Naive thymus-derived CD8-positive, alpha-beta T cell (primary cell): ENCODE measurements around the gene TMEM131. TPM values are rescaled to one million over a fixed set of nuclear protein-coding genes. Genes with fewer than 3 reads are reported as not detected.
A peak's percentile ranks its signal among the peaks of the same experiment; 100 is the strongest.

ENCODE experiments used
- ATAC-seq, 2 donors: fragments of 150-1000 bp; cut with Tn5 transposase in 1 of 2; sonication (Bioruptor Pico), chemical (Tn5 transposase) in 1 of 2; 1 replicate in 1 of 2; 2 replicates in 1 of 2; pipeline ENCODE4 v1.10.0; 2021; ENCODE audit warnings: mild to moderate bottlenecking in 2 of 2, moderate library complexity in 2 of 2
- POLR2A ChIA-PET: fragments of 350-600 bp; sonication (Branson Sonifier 250); formaldehyde crosslinking; loops from one replicate; lab custom pipeline; 2021; ENCODE audit warnings: antibody characterized with exemption; lab: Charles Lee
- DNase-seq, 10 donors: peaks; one replicate each; pipeline versions ENCODE4 v3.0.0 to v3.0.0-alpha.2; 2020 to 2022
- H3K27ac Mint-ChIP-seq, 10 donors: one replicate each; pipeline ENCODE4 v1.8.0; 2020 to 2022; ENCODE audit warnings: mild to moderate bottlenecking in 10 of 10, mixed read lengths in 10 of 10, moderate library complexity in 4 of 10, inconsistent platforms in 1 of 10
- H3K27me3 Mint-ChIP-seq, 5 donors: one replicate each; pipeline ENCODE4 v1.8.0; 2021 to 2022; ENCODE audit warnings: mixed read lengths in 5 of 5
- H3K36me3 Mint-ChIP-seq, 3 donors: one replicate each; pipeline ENCODE4 v1.8.0; 2020 to 2022; ENCODE audit warnings: mixed read lengths in 3 of 3, mild to moderate bottlenecking in 2 of 3, inconsistent platforms in 1 of 3
- H3K4me1 Mint-ChIP-seq, 4 donors: one replicate each; pipeline ENCODE4 v1.8.0; 2021 to 2022; ENCODE audit warnings: mixed read lengths in 4 of 4
- H3K4me3 Mint-ChIP-seq, 10 donors: one replicate each; pipeline ENCODE4 v1.8.0; 2020 to 2022; ENCODE audit warnings: mild to moderate bottlenecking in 10 of 10, mixed read lengths in 10 of 10, moderate library complexity in 6 of 10, inconsistent platforms in 1 of 10
- H3K9me3 Mint-ChIP-seq, 9 donors: one replicate each; pipeline ENCODE4 v1.8.0; 2020 to 2022; ENCODE audit warnings: mixed read lengths in 9 of 9, mild to moderate bottlenecking in 3 of 9, inconsistent platforms in 1 of 9, moderate library complexity in 1 of 9
- polyA plus RNA-seq, 3 donors: library from polyadenylated mRNA; unstranded; fragments of 300-500 nt; fragmentation: Illumina TruSeq; gene quantifications; one replicate each; pipeline ENCODE4 v1.2.3, GENCODE V29; 2021
- total RNA-seq, 8 experiments: library from RNA in 2 of 8; stranded (reverse) in 2 of 8; gene quantifications; one replicate each; pipeline ENCODE4 v1.2.3 and lab custom pipeline; 2021 to 2026

Gene TMEM131
- total and polyA plus RNA-seq, 5 experiments from 2014 or later, result 11.4 to 61.4 (median 18.1) TPM

- no peaks in the 10 kb centered on the region for H3K27me3 Mint-ChIP-seq
- POLR2A ChIA-PET, result interaction anchor here (1.2 kb wide), 1 partner anchor 34 kb away, joined by 5 read pairs; no protein-coding TSS in a partner anchor
- H3K36me3 Mint-ChIP-seq, result peaks cover 4 to 38% (median 7%) of the 10 kb centered on the region in 3 donors
- H3K27ac Mint-ChIP-seq, result peak overlapping the region in 3 of 10 donors; percentile 24 to 31 (median 26)
- H3K9me3 Mint-ChIP-seq, result no peaks in the 10 kb centered on the region
- ATAC-seq, result no peak
- H3K4me1 Mint-ChIP-seq, result peaks cover 9 to 20% (median 13%) of the 10 kb centered on the region in 4 donors
- no peak overlapping the region for H3K4me3 Mint-ChIP-seq
- no peak for DNase-seq
Measured at GRCh38 chr2:97752342-97753334, 243.1 kb downstream of the TMEM131 start.

GRCh38 chr2:97751752-97752151, 244.0 kb downstream of the TMEM131 start:
- no peak overlapping the region for H3K4me3 Mint-ChIP-seq
- DNase-seq, result no peak
- POLR2A ChIA-PET, result no interaction called here
- H3K27ac Mint-ChIP-seq, result peak overlapping the region in 2 of 10 donors; percentile 33 to 54
- ATAC-seq, result no peak
- no peaks in the 10 kb centered on the region for H3K27me3 Mint-ChIP-seq
- H3K9me3 Mint-ChIP-seq, result no peaks in the 10 kb centered on the region
- H3K36me3 Mint-ChIP-seq, result peaks cover under 1 to 29% (median 4%) of the 10 kb centered on the region in 3 donors
- H3K4me1 Mint-ChIP-seq, result peaks cover 15 to 28% (median 20%) of the 10 kb centered on the region in 4 donors

- peaks cover 22 to 41% (median 37%) of the 10 kb centered on the region in 4 donors for H3K4me1 Mint-ChIP-seq
- H3K36me3 Mint-ChIP-seq, result peaks cover 0 to 16% (median 0%) of the 10 kb centered on the region in 3 donors
- H3K4me3 Mint-ChIP-seq, result no peak overlapping the region
- H3K27me3 Mint-ChIP-seq, result no peaks in the 10 kb centered on the region
- ATAC-seq, result no peak
- H3K27ac Mint-ChIP-seq, result no peak overlapping the region
- POLR2A ChIA-PET, result interaction anchor here (0.8 to 1.4 kb wide), 4 partner anchors 9 to 31 kb away, joined by 3 to 9 read pairs (median 3); no protein-coding TSS in a partner anchor
- no peak for DNase-seq
- H3K9me3 Mint-ChIP-seq, result no peaks in the 10 kb centered on the region
Measured at GRCh38 chr2:97750017-97750416, 245.7 kb downstream of the TMEM131 start.

GRCh38 chr2:97749581-97749980, 246.2 kb downstream of the TMEM131 start:
- no peaks in the 10 kb centered on the region for H3K9me3 Mint-ChIP-seq
- no peak for ATAC-seq
- H3K4me1 Mint-ChIP-seq, result peaks cover 22 to 40% (median 38%) of the 10 kb centered on the region in 4 donors
- H3K4me3 Mint-ChIP-seq, result no peak overlapping the region
- H3K36me3 Mint-ChIP-seq, result peaks cover 0 to 15% (median 0%) of the 10 kb centered on the region in 3 donors
- POLR2A ChIA-PET, result interaction anchor here (0.8 to 1.4 kb wide), 5 partner anchors 9 to 50 kb away, joined by 3 to 9 read pairs (median 3); no protein-coding TSS in a partner anchor
- H3K27me3 Mint-ChIP-seq, result no peaks in the 10 kb centered on the region
- peak overlapping the region in 1 of 10 donors; percentile 87 for H3K27ac Mint-ChIP-seq
- DNase-seq, result no peak

GRCh38 chr2:97747716-97748115, 248.0 kb downstream of the TMEM131 start:
- Mint-ChIP-seq H3K4me3 (peak overlapping the region in 1 of 10 donors; percentile 22), H3K9me3 (no peaks in the 10 kb centered on the region), H3K4me1 (peaks cover 31 to 56% (median 55%) of the 10 kb centered on the region in 4 donors), H3K36me3 (peaks cover 0 to 7% (median 0%) of the 10 kb centered on the region in 3 donors), H3K27me3 (no peaks in the 10 kb centered on the region), H3K27ac (peak overlapping the region in 7 of 10 donors; percentile 9 to 80 (median 55))
- ATAC-seq (no peak), DNase-seq (no peak)
- POLR2A ChIA-PET, result interaction anchor here (0.7 to 1.7 kb wide), 3 partner anchors 14 to 157 kb away, joined by 3 to 9 read pairs (median 3); partner anchors contain the start of gene ZAP70

- ATAC-seq (no peak), DNase-seq (no peak)
- Mint-ChIP-seq H3K36me3 (peaks cover 0 to 5% (median 0%) of the 10 kb centered on the region in 3 donors), H3K27ac (peak overlapping the region in 9 of 10 donors; percentile 6 to 80 (median 55)), H3K4me3 (peak overlapping the region in 1 of 10 donors; percentile 22), H3K4me1 (peaks cover 32 to 61% (median 59%) of the 10 kb centered on the region in 4 donors), H3K27me3 (no peaks in the 10 kb centered on the region), H3K9me3 (no peaks in the 10 kb centered on the region)
- POLR2A ChIA-PET, result interaction anchor here (0.7 to 1.3 kb wide), 2 partner anchors 14 to 157 kb away, joined by 3 read pairs; no protein-coding TSS in a partner anchor
Measured at GRCh38 chr2:97747285-97747684, 248.5 kb downstream of the TMEM131 start.

GRCh38 chr2:97745474-97746174, 250.1 kb downstream of the TMEM131 start:
- Mint-ChIP-seq H3K27me3 (no peaks in the 10 kb centered on the region), H3K4me1 (peaks cover 41 to 77% (median 75%) of the 10 kb centered on the region in 4 donors), H3K4me3 (peak overlapping the region in 7 of 10 donors; percentile 0 to 37 (median 17)), H3K9me3 (no peaks in the 10 kb centered on the region), H3K27ac (peak overlapping the region; percentile 4 to 87 (median 54)), H3K36me3 (peaks cover 0 to 9% (median 0%) of the 10 kb centered on the region in 3 donors)
- ATAC-seq, result peak; percentile 39 to 69
- POLR2A ChIA-PET, result interaction anchor here (11.6 kb wide), 1 partner anchor 32 kb away, joined by 159 read pairs; the partner anchor contains the start of gene ZAP70
- peak in 1 of 10 donors; percentile 22 for DNase-seq

- no peaks in the 10 kb centered on the region for H3K27me3 Mint-ChIP-seq
- H3K4me1 Mint-ChIP-seq, result peaks cover 40 to 85% (median 76%) of the 10 kb centered on the region in 4 donors
- peak overlapping the region; percentile 72 to 90 (median 84) for H3K27ac Mint-ChIP-seq
- no peaks in the 10 kb centered on the region for H3K9me3 Mint-ChIP-seq
- peaks cover 0 to 19% (median 2%) of the 10 kb centered on the region in 3 donors for H3K36me3 Mint-ChIP-seq
- no peak overlapping the region for H3K4me3 Mint-ChIP-seq
- DNase-seq (no peak), ATAC-seq (no peak)
- POLR2A ChIA-PET, result interaction anchor here (1.1 to 11.6 kb wide), 3 partner anchors 11 to 31 kb away, joined by 3 to 159 read pairs (median 4); partner anchors contain the start of gene ZAP70
Measured at GRCh38 chr2:97743913-97744312, 251.8 kb downstream of the TMEM131 start.

GRCh38 chr2:97742381-97742847, 253.3 kb downstream of the TMEM131 start:
- Mint-ChIP-seq H3K27me3 (no peaks in the 10 kb centered on the region), H3K27ac (peak overlapping the region; percentile 70 to 95 (median 86)), H3K4me1 (peaks cover 38 to 82% (median 70%) of the 10 kb centered on the region in 4 donors), H3K4me3 (peak overlapping the region in 7 of 10 donors; percentile 9 to 44 (median 32)), H3K36me3 (peaks cover 0 to 33% (median 2%) of the 10 kb centered on the region in 3 donors), H3K9me3 (no peaks in the 10 kb centered on the region)
- DNase-seq (peak in 1 of 10 donors; percentile 19), ATAC-seq (peak; percentile 36 to 38)
- POLR2A ChIA-PET, result interaction anchor here (0.8 to 11.6 kb wide), 4 partner anchors 11 to 44 kb away, joined by 3 to 159 read pairs (median 5); partner anchors contain the start of gene ZAP70

GRCh38 chr2:97741686-97742085, 254.1 kb downstream of the TMEM131 start:
- Mint-ChIP-seq H3K27ac (peak overlapping the region; percentile 70 to 95 (median 86)), H3K27me3 (no peaks in the 10 kb centered on the region), H3K4me3 (peak overlapping the region in 6 of 10 donors; percentile 9 to 39 (median 28)), H3K4me1 (peaks cover 36 to 77% (median 67%) of the 10 kb centered on the region in 4 donors), H3K36me3 (peaks cover 0 to 40% (median 5%) of the 10 kb centered on the region in 3 donors), H3K9me3 (no peaks in the 10 kb centered on the region)
- DNase-seq, result no peak
- ATAC-seq, result no peak
- POLR2A ChIA-PET, result interaction anchor here (1.4 to 11.6 kb wide), 5 partner anchors 10 to 28 kb away, joined by 3 to 159 read pairs (median 6); partner anchors contain the start of gene ZAP70

GRCh38 chr2:97741251-97741650, 254.5 kb downstream of the TMEM131 start:
- DNase-seq (no peak), ATAC-seq (no peak)
- POLR2A ChIA-PET, result interaction anchor here (0.7 to 11.6 kb wide), 6 partner anchors 9 to 28 kb away, joined by 3 to 159 read pairs (median 4); partner anchors contain the start of gene ZAP70
- no peaks in the 10 kb centered on the region for H3K27me3 Mint-ChIP-seq
- no peaks in the 10 kb centered on the region for H3K9me3 Mint-ChIP-seq
- H3K27ac Mint-ChIP-seq, result peak overlapping the region in 9 of 10 donors; percentile 70 to 95 (median 83)
- H3K4me1 Mint-ChIP-seq, result peaks cover 36 to 73% (median 66%) of the 10 kb centered on the region in 4 donors
- H3K4me3 Mint-ChIP-seq, result peak overlapping the region in 1 of 10 donors; percentile 20
- H3K36me3 Mint-ChIP-seq, result peaks cover 0 to 45% (median 5%) of the 10 kb centered on the region in 3 donors
